ENCODE measurements around the gene ADGB. TPM values are rescaled to one million over a fixed set of nuclear protein-coding genes. Genes with fewer than 3 reads are reported as not detected.

ADGB gene
- total RNA-seq, 4 donors from 2014 or later = 0.40 TPM; not detected in 3

GRCh38 chr6:146664871-146665360 is 66.1 kb downstream of the ADGB start:
- WGBS, 2 donors = 60% methylated on average over 3 of the region's 3 CpGs
- intact Hi-C loops (cut with DNase I) = no loop called here

GRCh38 chr6:146666909-146667308 is 68.1 kb downstream of the ADGB start:
- H3K27ac ChIP-seq = no peak overlapping the region
- TF ChIP-seq POLR2A (IDR thresholded peaks at IDR 0.05) (no peak), CTCF (IDR thresholded peaks at IDR 0.05) (no peak)
- intact Hi-C loops (cut with DNase I) = no loop called here
- H3K36me3 ChIP-seq = no peaks in the 10 kb centered on the region
- no peaks in the 10 kb centered on the region for H3K4me1 ChIP-seq
- H3K9me3 ChIP-seq = no peaks in the 10 kb centered on the region
- no peaks in the 10 kb centered on the region for H3K27me3 ChIP-seq
- H3K4me3 ChIP-seq (replicated peaks in 1 of 3) = no peak overlapping the region
- DNase-seq = no peak
- 56 to 63% methylated on average over 2 of the region's 2 CpGs for WGBS, 2 donors

More at GRCh38 chr6:146664871-146665360, 66.1 kb downstream of the ADGB start:
- Histone ChIP-seq H3K9me3 (no peaks in the 10 kb centered on the region), H3K27ac (no peak overlapping the region), H3K27me3 (no peaks in the 10 kb centered on the region), H3K36me3 (no peaks in the 10 kb centered on the region), H3K4me3 (replicated peaks in 1 of 3) (no peak overlapping the region), H3K4me1 (no peaks in the 10 kb centered on the region)
- no peak for TF ChIP-seq CTCF (IDR thresholded peaks at IDR 0.05)
- TF ChIP-seq POLR2A (IDR thresholded peaks at IDR 0.05) = no peak
- no peak for DNase-seq

GRCh38 chr6:146670161-146670560 is 71.4 kb downstream of the ADGB start:
- no peak for TF ChIP-seq CTCF (IDR thresholded peaks at IDR 0.05)
- TF ChIP-seq POLR2A (IDR thresholded peaks at IDR 0.05) = no peak
- H3K36me3 ChIP-seq = no peaks in the 10 kb centered on the region
- WGBS, 2 donors = 84 to 91% methylated on average over 4 of the region's 4 CpGs
- no peaks in the 10 kb centered on the region for H3K27me3 ChIP-seq
- H3K27ac ChIP-seq = no peak overlapping the region
- no peaks in the 10 kb centered on the region for H3K9me3 ChIP-seq
- no peak overlapping the region for H3K4me3 ChIP-seq (replicated peaks in 1 of 3)
- intact Hi-C loops (cut with DNase I) = no loop called here
- DNase-seq = no peak
- H3K4me1 ChIP-seq = no peaks in the 10 kb centered on the region

GRCh38 chr6:146673069-146673468 is 74.3 kb downstream of the ADGB start:
- Histone ChIP-seq H3K4me1 (no peaks in the 10 kb centered on the region), H3K27ac (no peak overlapping the region), H3K27me3 (no peaks in the 10 kb centered on the region), H3K4me3 (replicated peaks in 1 of 3) (no peak overlapping the region), H3K9me3 (no peaks in the 10 kb centered on the region), H3K36me3 (no peaks in the 10 kb centered on the region)
- intact Hi-C loops (cut with DNase I) = no loop called here
- no peak for TF ChIP-seq CTCF (IDR thresholded peaks at IDR 0.05)
- TF ChIP-seq POLR2A (IDR thresholded peaks at IDR 0.05) = no peak
- no peak for DNase-seq
- 77% methylated on average over 3 of the region's 3 CpGs for WGBS, 2 donors

GRCh38 chr6:146679386-146679785 is 80.6 kb downstream of the ADGB start:
- WGBS, 2 donors = 31 to 45% methylated on average over 3 of the region's 3 CpGs
- TF ChIP-seq POLR2A (IDR thresholded peaks at IDR 0.05) = no peak
- no peak for TF ChIP-seq CTCF (IDR thresholded peaks at IDR 0.05)
- Histone ChIP-seq H3K9me3 (no peaks in the 10 kb centered on the region), H3K27ac (no peak overlapping the region), H3K4me3 (replicated peaks in 1 of 3) (no peak overlapping the region), H3K27me3 (no peaks in the 10 kb centered on the region), H3K36me3 (no peaks in the 10 kb centered on the region), H3K4me1 (no peaks in the 10 kb centered on the region)
- DNase-seq = no peak
- intact Hi-C loops (cut with DNase I) = no loop called here

Measured in thyroid gland (tissue), 4 donors.